GM13976 (cell line): Measurements from ENCODE around the gene SCN9A.

Experiments used
- DNase-seq: peaks from one replicate; pipeline ENCODE4 v3.0.0; 2012; ENCODE audit warnings: low spot score
- in situ Hi-C: fragments of 300-500 bp; cut with MboI; formaldehyde crosslinking; loops from one replicate; pipeline ENCODE4 v1.12.0; 2022; ENCODE audit warnings: low sequenced_read_pairs, mixed read lengths, inconsistent platforms; ENCODE audit not compliant: unreplicated experiment
- TF ChIP-seq, protein P1 (sequence below): IDR thresholded peaks from 2 replicates; pipeline ENCODE4 v1.5.1; 2012; ENCODE audit warnings: borderline replicate concordance, mild to moderate bottlenecking; ENCODE audit not compliant: insufficient read depth; ENCODE audit errors: extremely low read depth, missing control alignments, control extremely low read depth

The SCN9A gene

DNA sequence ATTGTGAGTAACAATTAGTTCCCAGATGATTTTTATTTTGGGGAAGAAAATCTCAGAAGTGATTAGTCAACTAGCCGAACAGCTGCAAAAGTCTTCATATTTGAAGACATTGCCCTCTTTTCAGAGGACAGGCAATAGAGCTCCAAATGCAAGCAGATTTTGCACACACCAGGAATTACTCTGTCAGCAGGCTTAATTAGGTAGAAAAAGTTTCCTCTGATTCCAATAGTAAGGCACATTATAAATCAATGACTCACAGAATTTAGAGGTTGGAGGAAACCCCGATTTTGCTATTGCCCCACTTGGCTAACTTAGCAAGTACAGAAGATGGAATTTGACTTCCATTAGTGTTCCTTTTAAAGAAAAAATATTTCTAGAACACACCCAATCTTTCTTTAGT lies 217.2 kb downstream of the SCN9A start:
- TF ChIP-seq, protein P1, sequence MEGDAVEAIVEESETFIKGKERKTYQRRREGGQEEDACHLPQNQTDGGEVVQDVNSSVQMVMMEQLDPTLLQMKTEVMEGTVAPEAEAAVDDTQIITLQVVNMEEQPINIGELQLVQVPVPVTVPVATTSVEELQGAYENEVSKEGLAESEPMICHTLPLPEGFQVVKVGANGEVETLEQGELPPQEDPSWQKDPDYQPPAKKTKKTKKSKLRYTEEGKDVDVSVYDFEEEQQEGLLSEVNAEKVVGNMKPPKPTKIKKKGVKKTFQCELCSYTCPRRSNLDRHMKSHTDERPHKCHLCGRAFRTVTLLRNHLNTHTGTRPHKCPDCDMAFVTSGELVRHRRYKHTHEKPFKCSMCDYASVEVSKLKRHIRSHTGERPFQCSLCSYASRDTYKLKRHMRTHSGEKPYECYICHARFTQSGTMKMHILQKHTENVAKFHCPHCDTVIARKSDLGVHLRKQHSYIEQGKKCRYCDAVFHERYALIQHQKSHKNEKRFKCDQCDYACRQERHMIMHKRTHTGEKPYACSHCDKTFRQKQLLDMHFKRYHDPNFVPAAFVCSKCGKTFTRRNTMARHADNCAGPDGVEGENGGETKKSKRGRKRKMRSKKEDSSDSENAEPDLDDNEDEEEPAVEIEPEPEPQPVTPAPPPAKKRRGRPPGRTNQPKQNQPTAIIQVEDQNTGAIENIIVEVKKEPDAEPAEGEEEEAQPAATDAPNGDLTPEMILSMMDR = no peak
- no peak for DNase-seq
- in situ Hi-C loops = no loop called here

DNA sequence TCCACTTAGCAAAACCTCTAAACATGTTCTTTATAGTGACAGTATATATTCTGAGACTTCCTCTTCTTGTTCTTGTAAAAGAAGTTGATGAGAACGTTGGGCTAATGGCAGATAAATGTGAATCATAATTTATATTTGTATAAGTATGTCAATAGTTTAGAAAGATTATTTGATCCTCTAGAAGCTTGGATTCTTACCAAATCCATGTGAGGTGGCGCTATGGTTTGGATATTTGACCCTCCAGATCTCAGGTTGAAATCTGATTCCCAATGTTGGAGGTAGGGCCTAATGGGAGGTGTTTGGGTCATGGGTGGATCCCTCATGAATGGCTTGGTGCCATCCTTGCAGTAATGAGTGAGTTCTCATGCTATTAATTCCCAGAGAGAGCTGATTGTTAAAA lies 218.2 kb downstream of the SCN9A start:
- in situ Hi-C loops = no loop called here
- DNase-seq = no peak
- TF ChIP-seq, protein P1 = no peak

DNA sequence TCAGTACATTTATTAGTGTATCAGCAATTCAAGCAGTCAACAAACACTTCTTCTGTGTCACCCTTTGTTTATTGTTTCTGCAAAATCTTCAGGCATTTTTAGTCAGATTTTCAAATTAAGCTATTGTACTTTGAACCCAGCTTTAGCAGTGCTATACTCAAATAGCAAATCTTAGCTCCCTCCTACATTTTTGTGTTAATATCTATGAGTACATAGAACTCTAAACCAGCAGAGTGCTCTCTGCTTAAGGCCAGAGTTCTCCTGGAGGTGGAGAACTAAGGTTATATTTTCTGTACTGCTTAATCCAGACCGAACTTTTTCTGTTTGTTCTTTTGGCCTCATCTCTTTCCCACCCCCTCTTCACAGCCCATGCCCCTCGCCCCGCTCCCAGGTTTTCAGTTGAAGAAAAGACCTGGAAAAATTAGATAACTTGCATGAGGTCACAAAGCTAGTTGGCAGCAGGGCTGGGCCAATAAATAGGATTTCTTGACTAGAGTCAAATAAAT lies 218.7 kb downstream of the SCN9A start:
- DNase-seq = no peak
- in situ Hi-C loops = no loop called here

DNA sequence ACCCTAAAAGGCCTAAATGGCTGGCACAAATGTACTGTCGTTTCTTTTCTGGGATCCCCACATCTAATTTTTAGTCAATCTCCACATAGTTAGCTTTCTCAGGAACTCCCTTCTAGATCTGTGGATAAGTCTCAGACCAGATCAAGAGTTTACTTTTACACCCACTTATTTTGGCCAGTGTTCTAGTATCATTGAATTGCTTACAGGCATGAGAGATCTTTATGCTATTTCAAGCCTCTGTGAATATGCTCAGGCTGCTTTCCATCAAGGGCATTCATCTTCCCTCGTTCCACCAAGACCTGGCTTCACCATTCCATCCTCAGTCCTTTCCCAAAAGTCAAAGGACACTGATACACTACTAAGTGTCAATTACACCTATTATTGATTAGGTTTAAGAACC lies 220.2 kb downstream of the SCN9A start:
- in situ Hi-C loops = no loop called here
- TF ChIP-seq, protein P1 = no peak
- no peak for DNase-seq

More for the DNA sequence above, 218.7 kb downstream of the SCN9A start:
- TF ChIP-seq, protein P1 = no peak

DNA sequence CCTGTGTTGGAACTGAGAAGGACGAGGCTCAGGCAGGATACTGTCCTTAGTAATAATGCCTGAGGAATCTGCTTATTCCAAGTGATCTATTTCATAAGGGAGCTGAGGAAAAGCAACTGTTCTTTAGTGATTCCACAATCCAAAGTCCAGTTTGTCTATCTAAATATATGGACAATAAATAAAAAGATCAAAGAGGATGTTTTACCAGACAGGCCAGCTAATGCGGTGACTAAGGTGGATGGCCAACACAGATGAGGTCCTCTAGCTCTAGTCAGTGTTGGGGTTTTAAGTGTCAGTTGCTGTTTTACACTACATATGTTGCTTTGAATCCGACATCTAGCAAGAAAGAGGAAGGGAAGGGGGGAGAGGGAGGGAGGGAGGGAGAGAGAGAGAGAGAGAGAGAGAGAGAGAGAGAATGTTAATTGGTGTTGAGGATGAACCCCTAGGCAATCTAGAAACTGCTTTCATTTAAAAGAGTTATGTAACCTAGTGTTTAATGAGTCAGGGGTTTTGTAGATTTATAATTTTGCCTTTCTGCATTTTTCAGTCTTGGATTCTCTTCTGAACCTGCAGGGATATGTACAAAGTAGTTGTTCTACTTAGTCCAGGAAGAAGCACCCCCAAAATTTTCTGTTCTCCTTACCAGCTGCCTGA lies 220.9 kb downstream of the SCN9A start:
- TF ChIP-seq, protein P1 = no peak
- in situ Hi-C loops = no loop called here

DNA sequence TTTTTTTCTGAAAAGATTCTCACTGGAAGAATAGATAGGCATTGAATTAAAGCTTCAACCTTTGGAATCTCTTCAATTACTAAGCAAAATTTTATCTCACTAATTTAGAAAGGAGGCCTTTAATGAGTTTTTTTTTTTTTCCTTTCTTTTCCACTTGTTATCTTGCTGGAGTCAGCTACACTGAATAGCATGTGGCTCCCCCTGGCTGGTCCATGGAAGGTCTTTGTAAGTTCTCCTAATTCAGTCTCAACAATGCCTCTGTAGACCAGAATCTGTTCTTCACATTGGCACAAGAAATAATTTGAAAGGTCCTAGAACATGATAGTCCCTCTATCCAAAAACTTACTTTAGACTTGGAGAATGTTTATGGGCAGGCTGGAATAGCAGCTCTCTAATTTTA lies 223.7 kb downstream of the SCN9A start:
- in situ Hi-C loops = no loop called here
- no peak for DNase-seq
- TF ChIP-seq, protein P1 = no peak

More for the DNA sequence above, 220.9 kb downstream of the SCN9A start:
- no peak for DNase-seq
